GM15510 (cell line): ENCODE data around the gene PPAN.

Experiments
- POLR2A ChIP-seq: IDR thresholded peaks from 3 replicates; pipeline ENCODE4 v1.6.1; 2011; ENCODE audit warnings: borderline replicate concordance; ENCODE audit not compliant: insufficient read length; ENCODE audit errors: extremely low read depth

PPAN gene

DNA sequence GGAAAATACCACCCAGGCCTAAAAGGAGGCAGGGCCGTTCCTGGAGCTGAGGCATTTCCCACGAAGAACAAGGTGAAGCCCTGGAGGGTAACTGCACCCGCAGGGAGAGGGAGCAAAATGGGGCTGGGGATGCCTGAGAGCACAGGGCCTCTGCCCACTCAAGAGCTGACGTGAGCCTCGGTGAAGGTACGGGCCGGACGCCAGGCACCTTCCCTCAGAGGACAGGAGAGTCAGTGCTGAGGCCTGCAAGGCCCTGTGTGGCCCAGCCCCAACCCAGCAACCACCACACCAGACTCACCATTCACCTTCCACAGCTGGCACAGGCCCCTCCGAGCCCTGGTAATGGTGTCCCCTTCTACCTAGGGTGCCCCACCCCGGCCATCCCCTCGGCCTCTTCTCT is 52.3 kb downstream of the PPAN start:
- TF ChIP-seq POLR2A: no peak

DNA sequence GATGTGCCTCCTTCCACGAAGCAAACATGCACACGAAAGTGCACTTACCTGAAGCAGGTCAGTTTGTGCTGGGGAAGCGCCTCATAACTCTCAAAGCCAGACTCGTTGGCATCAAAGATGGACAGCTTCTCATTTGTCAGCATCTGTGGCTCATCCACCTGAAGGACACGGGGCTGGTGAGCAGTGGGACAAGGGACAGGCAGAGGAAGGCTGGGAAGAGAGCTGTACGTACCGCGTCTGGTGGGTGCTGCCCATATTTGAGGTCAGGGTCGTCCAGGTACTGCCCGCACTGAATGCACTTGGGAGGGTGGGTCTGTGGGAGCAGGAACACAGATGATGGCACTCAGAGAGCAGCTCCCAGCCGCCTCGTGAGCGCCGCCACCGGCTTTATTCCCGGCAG is 53.4 kb downstream of the PPAN start:
- TF ChIP-seq POLR2A: no peak
